GM12891 (cell line): ENCODE results near the gene RPS6KA3.

ENCODE experiments used
- POLR2A ChIP-seq: IDR thresholded peaks from 2 replicates; pipeline ENCODE4 v1.6.1; 2011; ENCODE audit warnings: low read depth, low read length, control low read depth
- POLR2AphosphoS5 ChIP-seq: IDR thresholded peaks from 2 replicates; pipeline ENCODE4 v1.6.1; 2011; ENCODE audit warnings: low read depth, low read length, control low read depth
- TAF1 ChIP-seq: IDR thresholded peaks from 2 replicates; pipeline ENCODE4 v1.6.1; 2011; ENCODE audit warnings: low read depth, low read length, control low read depth

- TF ChIP-seq TAF1 (no peak), POLR2AphosphoS5 (no peak), POLR2A (no peak)
These were observed 33.4 kb downstream of the RPS6KA3 start for GRCh38 chrX:20233336-20233735.
